CD14-positive monocyte (primary cell): ENCODE data around the gene NFE2L3. TPM values are rescaled to one million over a fixed set of nuclear protein-coding genes. Genes with fewer than 3 reads are reported as not detected.

Experiments used
- DNase-seq, 3 donors: peaks; one replicate each; pipeline ENCODE4 v3.0.0-alpha.2; 2011 to 2022
- H2AFZ ChIP-seq: 2 replicates; pipeline ENCODE4 v1.6.0; 2012; ENCODE audit warnings: mild to moderate bottlenecking, low read depth, low read length, inconsistent platforms; ENCODE audit not compliant: insufficient read depth, poor library complexity, severe bottlenecking
- H3K27ac ChIP-seq, 2 donors: 1 replicate in 1 of 2; 2 replicates in 1 of 2; pipeline ENCODE4 v1.5.1; 2012 to 2013; ENCODE audit warnings: low read length in 2 of 2, control low read depth in 1 of 2, inconsistent platforms in 1 of 2, low read depth in 1 of 2, mild to moderate bottlenecking in 1 of 2
- H3K27me3 ChIP-seq, 2 donors: one replicate each; pipeline versions ENCODE4 v1.6.0 to v1.6.1; 2011 to 2013; ENCODE audit warnings: low read length in 2 of 2; ENCODE audit not compliant: control insufficient read depth in 2 of 2, insufficient read depth in 2 of 2
- H3K36me3 ChIP-seq, 2 donors: replicated peaks in 1 of 2; 1 replicate in 1 of 2; 2 replicates in 1 of 2; pipeline versions ENCODE4 v1.5.1 to v1.6.1; 2012 to 2013; ENCODE audit warnings: low read length in 2 of 2, control low read depth in 1 of 2, inconsistent platforms in 1 of 2, mild to moderate bottlenecking in 1 of 2; ENCODE audit not compliant: insufficient read depth in 2 of 2, control insufficient read depth in 1 of 2
- H3K4me1 ChIP-seq, 2 donors: 1 replicate in 1 of 2; 2 replicates in 1 of 2; pipeline versions ENCODE4 v1.5.1 to v1.6.1; 2012 to 2013; ENCODE audit warnings: low read length in 2 of 2, control low read depth in 1 of 2, inconsistent platforms in 1 of 2, mild to moderate bottlenecking in 1 of 2, moderate library complexity in 1 of 2; ENCODE audit not compliant: insufficient read depth in 2 of 2, control insufficient read depth in 1 of 2
- H3K4me2 ChIP-seq: replicated peaks from 2 replicates; pipeline ENCODE3; 2012; ENCODE audit warnings: low read length, moderate library complexity, mild to moderate bottlenecking; ENCODE audit not compliant: poor library complexity, severe bottlenecking; ENCODE audit errors: extremely low read depth
- H3K4me3 ChIP-seq, 3 experiments: fragments of 200-600 bp in 1 of 3; sonication (generic) in 1 of 3; replicated peaks in 1 of 3; 1 replicate in 2 of 3; 2 replicates in 1 of 3; pipeline ENCODE4 v1.5.1; 2011 to 2013; ENCODE audit warnings: low read length in 3 of 3, mild to moderate bottlenecking in 3 of 3, control low read depth in 2 of 3, low read depth in 2 of 3, inconsistent platforms in 1 of 3, moderate library complexity in 1 of 3
- H3K79me2 ChIP-seq: 2 replicates; pipeline ENCODE4 v1.6.0; 2012; ENCODE audit warnings: mild to moderate bottlenecking, control low read depth, inconsistent platforms, low read length, moderate library complexity; ENCODE audit not compliant: insufficient read depth
- H3K9ac ChIP-seq: 2 replicates; pipeline ENCODE4 v1.6.0; 2017; ENCODE audit warnings: low read length, mild to moderate bottlenecking; ENCODE audit not compliant: insufficient read depth, poor library complexity, severe bottlenecking
- H3K9me3 ChIP-seq, 2 donors: replicated peaks in 1 of 2; 1 replicate in 1 of 2; 2 replicates in 1 of 2; pipeline versions ENCODE4 v1.5.1 to v1.6.1; 2012 to 2013; ENCODE audit warnings: low read length in 2 of 2, control low read depth in 1 of 2; ENCODE audit not compliant: control insufficient read depth in 1 of 2, insufficient read depth in 1 of 2
- H4K20me1 ChIP-seq: 2 replicates; pipeline ENCODE4 v1.6.0; 2012; ENCODE audit warnings: mild to moderate bottlenecking, low read length, control low read depth, moderate library complexity; ENCODE audit not compliant: insufficient read depth
- H3K27ac Mint-ChIP-seq, 7 donors: one replicate each; pipeline ENCODE4 v1.8.0; 2020; ENCODE audit warnings: mild to moderate bottlenecking in 7 of 7, mixed read lengths in 7 of 7, moderate library complexity in 6 of 7, inconsistent platforms in 2 of 7
- H3K27me3 Mint-ChIP-seq, 3 donors: one replicate each; pipeline ENCODE4 v1.8.0; 2021 to 2022; ENCODE audit warnings: low read depth in 3 of 3, mild to moderate bottlenecking in 3 of 3, mixed read lengths in 3 of 3, moderate library complexity in 3 of 3, inconsistent platforms in 1 of 3
- H3K36me3 Mint-ChIP-seq, 2 donors: one replicate each; pipeline ENCODE4 v1.8.0; 2020; ENCODE audit warnings: mixed read lengths in 2 of 2, inconsistent platforms in 1 of 2, mild to moderate bottlenecking in 1 of 2
- H3K4me1 Mint-ChIP-seq: one replicate; pipeline ENCODE4 v1.8.0; 2020; ENCODE audit warnings: mild to moderate bottlenecking, mixed read lengths
- H3K4me3 Mint-ChIP-seq, 2 donors: one replicate each; pipeline ENCODE4 v1.8.0; 2020; ENCODE audit warnings: mild to moderate bottlenecking in 2 of 2, mixed read lengths in 2 of 2, moderate library complexity in 1 of 2
- H3K9me3 Mint-ChIP-seq, 7 donors: one replicate each; pipeline ENCODE4 v1.8.0; 2020 to 2022; ENCODE audit warnings: mixed read lengths in 7 of 7, mild to moderate bottlenecking in 6 of 7, moderate library complexity in 6 of 7, inconsistent platforms in 2 of 7
- WGBS: methylation state at CpG from one replicate; pipeline ENCODE4 v1.1.5; 2013; ENCODE audit warnings: missing lambda C conversion rate; ENCODE audit not compliant: insufficient coverage; 5-methylcytosine and 5-hydroxymethylcytosine counted together
- intact Hi-C, 2 donors: fragments of 100-400 bp; cut with micrococcal nuclease; formaldehyde crosslinking; loops; one replicate each; pipeline versions ENCODE4 v1.15.0 to v1.15.1; 2023
- polyA plus RNA-seq, 3 donors: library from polyadenylated mRNA; depleted of rRNA in 1 of 3; unstranded in 2 of 3; stranded (reverse) in 1 of 3; fragments of 300-500 nt in 2 of 3; fragments of >200 nt in 1 of 3; fragmentation: Illumina TruSeq in 2 of 3; gene quantifications; 1 replicate in 2 of 3; 2 replicates in 1 of 3; pipeline ENCODE4 v1.2.3, GENCODE V29; 2012 to 2021
- TF ChIP-seq, protein P1 (sequence below): fragments of 200-600 bp; IDR thresholded peaks from one replicate; pipeline ENCODE4 v1.8.0; 2022; ENCODE audit warnings: antibody characterized with exemption, mild to moderate bottlenecking

The NFE2L3 gene
- polyA plus RNA-seq, 3 donors = 4.4 to 17.2 (median 10.6) TPM

DNA sequence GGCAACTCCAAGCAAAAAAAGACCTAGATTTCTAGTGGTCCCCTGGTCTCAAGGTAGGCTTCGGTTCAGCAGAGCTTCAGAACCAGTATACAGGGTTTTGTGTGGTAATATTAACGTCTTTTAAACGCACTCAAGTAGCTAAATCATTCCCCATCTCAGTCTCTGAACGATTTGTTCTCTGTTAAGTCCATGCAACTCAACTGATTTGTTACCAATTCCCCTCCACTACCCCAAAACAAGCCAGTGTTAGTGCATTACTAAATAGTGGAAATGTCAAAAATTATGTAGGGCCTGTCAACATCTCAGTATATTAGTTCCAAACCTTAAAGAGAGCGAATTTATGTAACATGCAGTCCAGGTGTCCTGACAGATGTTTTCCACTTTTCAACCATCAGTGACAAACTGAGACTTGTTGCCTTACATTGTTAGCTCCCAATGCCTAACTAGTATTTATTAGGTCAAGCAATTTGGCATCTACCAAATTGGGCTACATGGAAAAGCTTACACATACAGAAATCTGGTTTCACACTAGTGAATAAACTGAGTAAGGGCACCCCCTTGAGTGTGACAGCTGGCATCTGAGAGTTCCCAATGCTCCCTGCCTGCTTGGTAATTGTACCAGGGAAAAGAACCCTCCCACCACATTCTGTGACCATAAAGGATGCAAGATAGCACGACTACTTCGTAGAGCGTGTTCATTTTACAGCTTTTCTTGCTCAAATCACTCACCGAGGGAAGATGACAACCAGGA, 36.4 kb downstream of the NFE2L3 start:
- H3K27ac ChIP-seq = no peak overlapping the region
- H3K4me1 ChIP-seq = peaks cover 10 to 15% of the 10 kb centered on the region in 2 donors
- no peak overlapping the region for H3K4me2 ChIP-seq
- no peaks in the 10 kb centered on the region for H3K27me3 Mint-ChIP-seq
- H3K27me3 ChIP-seq = no peaks in the 10 kb centered on the region
- no peaks in the 10 kb centered on the region for H3K9me3 Mint-ChIP-seq
- peaks cover 98% of the 10 kb centered on the region for H4K20me1 ChIP-seq
- intact Hi-C loops = no loop called here
- no peak overlapping the region for H3K9ac ChIP-seq
- H3K9me3 ChIP-seq = no peaks in the 10 kb centered on the region
- no CpG with 5 or more reads among the region's 9 CpGs for WGBS
- H3K4me1 Mint-ChIP-seq = peaks cover 48% of the 10 kb centered on the region
- peaks cover 42 to 61% of the 10 kb centered on the region in 2 donors for H3K36me3 Mint-ChIP-seq
- H3K4me3 ChIP-seq = no peak overlapping the region
- H3K36me3 ChIP-seq = peaks cover 46 to 53% of the 10 kb centered on the region in 2 donors
- DNase-seq = no peak
- H3K27ac Mint-ChIP-seq = peak overlapping the region in 3 of 7 donors; percentile 21 to 62 (median 54)
- TF ChIP-seq, protein P1, sequence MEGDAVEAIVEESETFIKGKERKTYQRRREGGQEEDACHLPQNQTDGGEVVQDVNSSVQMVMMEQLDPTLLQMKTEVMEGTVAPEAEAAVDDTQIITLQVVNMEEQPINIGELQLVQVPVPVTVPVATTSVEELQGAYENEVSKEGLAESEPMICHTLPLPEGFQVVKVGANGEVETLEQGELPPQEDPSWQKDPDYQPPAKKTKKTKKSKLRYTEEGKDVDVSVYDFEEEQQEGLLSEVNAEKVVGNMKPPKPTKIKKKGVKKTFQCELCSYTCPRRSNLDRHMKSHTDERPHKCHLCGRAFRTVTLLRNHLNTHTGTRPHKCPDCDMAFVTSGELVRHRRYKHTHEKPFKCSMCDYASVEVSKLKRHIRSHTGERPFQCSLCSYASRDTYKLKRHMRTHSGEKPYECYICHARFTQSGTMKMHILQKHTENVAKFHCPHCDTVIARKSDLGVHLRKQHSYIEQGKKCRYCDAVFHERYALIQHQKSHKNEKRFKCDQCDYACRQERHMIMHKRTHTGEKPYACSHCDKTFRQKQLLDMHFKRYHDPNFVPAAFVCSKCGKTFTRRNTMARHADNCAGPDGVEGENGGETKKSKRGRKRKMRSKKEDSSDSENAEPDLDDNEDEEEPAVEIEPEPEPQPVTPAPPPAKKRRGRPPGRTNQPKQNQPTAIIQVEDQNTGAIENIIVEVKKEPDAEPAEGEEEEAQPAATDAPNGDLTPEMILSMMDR = no peak
- H3K79me2 ChIP-seq = peaks cover 42% of the 10 kb centered on the region
- no peak overlapping the region for H3K4me3 Mint-ChIP-seq
- H2AFZ ChIP-seq = no peak overlapping the region

DNA sequence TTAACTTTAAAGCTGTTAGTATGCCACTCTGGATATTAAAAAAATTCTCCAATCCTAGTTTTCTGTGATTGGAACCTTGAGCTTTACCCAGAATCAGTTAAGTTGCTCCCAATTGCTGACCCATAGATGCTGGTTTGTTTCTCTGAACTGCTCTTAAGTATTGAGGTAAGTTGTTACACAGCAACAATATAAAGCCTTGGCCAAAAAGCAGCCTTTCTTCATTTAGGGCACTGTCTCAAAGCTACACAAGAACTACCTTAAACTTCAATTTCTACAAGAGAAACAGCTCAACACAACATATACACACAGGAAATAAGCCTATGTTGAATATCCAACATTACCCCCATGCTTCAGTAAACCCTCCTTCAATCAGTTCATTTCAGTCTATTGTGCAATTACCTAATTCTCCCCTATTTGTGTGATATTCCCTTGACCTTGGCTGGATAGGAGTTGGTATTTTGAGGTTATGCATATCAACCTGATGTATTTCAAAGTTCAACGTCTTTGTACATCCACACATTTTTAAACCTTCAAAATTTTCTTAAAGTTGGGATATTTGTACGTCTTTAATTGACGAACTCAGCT, 37.1 kb downstream of the NFE2L3 start:
- H3K4me3 Mint-ChIP-seq = no peak overlapping the region
- intact Hi-C loops = no loop called here
- H3K27me3 Mint-ChIP-seq = no peaks in the 10 kb centered on the region
- Histone ChIP-seq H3K9me3 (no peaks in the 10 kb centered on the region), H3K36me3 (peaks cover 53 to 60% of the 10 kb centered on the region in 2 donors), H3K4me2 (no peak overlapping the region), H2AFZ (no peak overlapping the region), H3K4me3 (no peak overlapping the region), H3K27me3 (no peaks in the 10 kb centered on the region), H4K20me1 (peaks cover 99% of the 10 kb centered on the region), H3K9ac (no peak overlapping the region), H3K27ac (no peak overlapping the region), H3K4me1 (peaks cover 17 to 22% of the 10 kb centered on the region in 2 donors), H3K79me2 (peaks cover 49% of the 10 kb centered on the region)
- H3K9me3 Mint-ChIP-seq = no peaks in the 10 kb centered on the region
- peaks cover 48 to 67% of the 10 kb centered on the region in 2 donors for H3K36me3 Mint-ChIP-seq
- no peak for DNase-seq
- no CpG with 5 or more reads among the region's 3 CpGs for WGBS
- H3K27ac Mint-ChIP-seq = peak overlapping the region in 2 of 7 donors; percentile 17 to 25
- H3K4me1 Mint-ChIP-seq = peaks cover 54% of the 10 kb centered on the region
- TF ChIP-seq, protein P1 = no peak
